ENCODE results near the gene GRM2. TPM values are rescaled to one million over a fixed set of nuclear protein-coding genes. Genes with fewer than 3 reads are reported as not detected.

The GRM2 gene
- total and polyA plus RNA-seq, 10 of the 15 experiments (the other 5 are each of a cell fraction or from before 2014, with no cell fraction given) = 0.01 to 0.14 (median 0.06) TPM; not detected in 5

GRCh38 chr3:51691021-51691420 lies 15.8 kb upstream of the GRM2 start:
- intact Hi-C loops (cut with micrococcal nuclease; ENCODE audit: unreplicated experiment) (no loop called here), in situ Hi-C loops (cut with MboI) (loop anchor here (25.0 kb wide), 1 partner anchor 1079 kb away; the partner anchor contains the start of genes CISH and MAPKAPK3)
- Histone ChIP-seq H3K36me3 (ENCODE audit: control insufficient read depth in 2 of 2, insufficient read depth in 2 of 2, low read length in 1 of 2) (peaks cover 18 to 30% of the 10 kb centered on the region in 2 experiments), H3K9me3 (replicated peaks; ENCODE audit: control insufficient read depth, insufficient read depth, low read length) (no peaks in the 10 kb centered on the region), H3K9ac (ENCODE audit: control insufficient read depth, insufficient read depth, low read length) (no peak overlapping the region), H2AFZ (ENCODE audit: control insufficient read depth, low read depth, low read length) (no peak overlapping the region), H3K27me3 (replicated peaks in 1 of 2; ENCODE audit: control insufficient read depth in 2 of 2, insufficient read depth in 2 of 2, low read length in 1 of 2) (no peaks in the 10 kb centered on the region), H3K4me3 (no peak overlapping the region), H3K4me2 (ENCODE audit: control insufficient read depth, insufficient read depth) (no peak overlapping the region), H3K4me1 (ENCODE audit: control insufficient read depth, insufficient read depth, low read length) (peaks cover 10% of the 10 kb centered on the region), H3K79me2 (ENCODE audit: control insufficient read depth, insufficient read depth, low read length) (no peaks in the 10 kb centered on the region; the same call in 1 of the 2 replicates), H3K27ac (ENCODE audit: control insufficient read depth, insufficient read depth) (no peak overlapping the region), H4K20me1 (ENCODE audit: control insufficient read depth, insufficient read depth) (no peaks in the 10 kb centered on the region; the same call in 1 of the 2 replicates)
- FAIRE-seq (no peak), DNase-seq (ENCODE audit: low read depth, low spot score) (no peak), ATAC-seq (no peak)
- CTCF ChIA-PET = interaction anchor here (1.4 kb wide), 1 partner anchor 9 kb away, joined by 4 read pairs; no protein-coding TSS in a partner anchor
- WGBS (ENCODE audit: insufficient coverage, insufficient replicate concordance, low lambda C conversion rate, missing lambda C conversion rate) = 91% methylated on average over 5 of the region's 5 CpGs
- RAD21 ChIA-PET (ENCODE audit: unreplicated experiment) = interaction anchor here (0.6 kb wide), 1 partner anchor 1462 kb away, joined by 3 read pairs; no protein-coding TSS in a partner anchor
- no TSS peak for BruUV-seq (replicated peaks)
- TF ChIP-seq CHD1 (IDR thresholded peaks at IDR 0.05; ENCODE audit: low read depth, low read length) (no peak), SUZ12 (IDR thresholded peaks at IDR 0.05; ENCODE audit: unreplicated experiment) (no peak), HCFC1 (IDR thresholded peaks at IDR 0.05; ENCODE audit: low read length) (no peak), USF2 (IDR thresholded peaks at IDR 0.05; ENCODE audit: borderline replicate concordance, low read depth, low read length) (no peak), EP300 (IDR thresholded peaks at IDR 0.05; ENCODE audit: borderline replicate concordance in 1 of 2, control insufficient read depth in 1 of 2, low read depth in 2 of 2, low read length in 2 of 2) (no peak), IKZF1 (conservative IDR thresholded peaks at IDR 0.05) (no peak)
- SMC1A ChIA-PET (ENCODE audit: uncharacterized antibody, unreplicated experiment) = no interaction called here
- POLR2A ChIA-PET = interaction anchor here (1.8 kb wide), 1 partner anchor 9 kb away, joined by 6 read pairs; no protein-coding TSS in a partner anchor
